Subcutaneous abdominal adipose tissue (tissue), 5 donors: Measurements from ENCODE around the gene BACE2.
"Not testable (repeated sequence)": the region's sequence is repeated elsewhere in the genome, so short reads cannot be mapped to it uniquely, and the experiment has no call there.

ENCODE experiments used
- H3K27ac ChIP-seq: one replicate; pipeline ENCODE4 v1.7.0; 2013; ENCODE audit warnings: low read depth, mild to moderate bottlenecking, inconsistent platforms, low read length, moderate library complexity
- H3K27me3 ChIP-seq, 5 donors: one replicate each; pipeline ENCODE4 v1.7.0; 2013; ENCODE audit warnings: low read length in 5 of 5, inconsistent platforms in 1 of 5; ENCODE audit not compliant: control insufficient read depth in 5 of 5, insufficient read depth in 4 of 5
- H3K36me3 ChIP-seq, 5 donors: one replicate each; pipeline ENCODE4 v1.7.0; 2013; ENCODE audit warnings: low read length in 5 of 5; ENCODE audit not compliant: control insufficient read depth in 5 of 5, insufficient read depth in 5 of 5
- H3K4me1 ChIP-seq, 5 donors: one replicate each; pipeline ENCODE4 v1.7.0; 2013; ENCODE audit warnings: low read length in 5 of 5, mild to moderate bottlenecking in 3 of 5, moderate library complexity in 1 of 5; ENCODE audit not compliant: control insufficient read depth in 5 of 5, insufficient read depth in 5 of 5
- H3K4me3 ChIP-seq, 5 donors: one replicate each; pipeline ENCODE4 v1.7.0; 2013; ENCODE audit warnings: low read length in 5 of 5, low read depth in 1 of 5
- H3K9ac ChIP-seq, 5 donors: one replicate each; pipeline ENCODE4 v1.7.0; 2013; ENCODE audit warnings: low read length in 5 of 5, mild to moderate bottlenecking in 4 of 5, moderate library complexity in 3 of 5
- H3K9me3 ChIP-seq, 5 donors: one replicate each; pipeline ENCODE4 v1.7.0; 2013; ENCODE audit warnings: low read length in 5 of 5; ENCODE audit not compliant: control insufficient read depth in 5 of 5
- donor health status: healthy.
- donor health status: healthy.
- donor health status: healthy.
- donor health status: healthy.
- donor health status: healthy.

Gene BACE2

DNA sequence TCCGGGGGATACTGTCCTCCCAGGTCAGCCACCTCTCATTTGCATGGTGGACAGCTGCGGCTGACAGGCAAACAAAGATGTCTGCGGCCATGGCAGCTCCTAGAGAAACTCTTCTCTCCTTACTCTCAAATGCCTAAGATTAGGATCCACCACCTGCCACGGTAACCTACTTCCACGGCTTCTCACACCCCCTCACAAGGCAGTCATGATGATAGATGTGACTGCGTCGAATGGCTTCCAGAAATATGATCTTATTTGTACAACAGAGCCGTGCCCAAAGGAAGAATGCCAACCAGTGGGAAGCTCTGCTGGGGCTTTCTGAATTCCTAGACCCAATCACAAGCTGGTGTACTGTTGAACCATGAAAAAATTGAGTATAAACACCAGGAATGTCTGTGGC lies 73.4 kb downstream of the BACE2 start:
- Histone ChIP-seq H3K4me3 (no peak overlapping the region), H3K36me3 (peaks cover 0 to 35% (median 26%) of the 10 kb centered on the region in 5 donors), H3K9ac (no peak overlapping the region), H3K4me1 (no peaks in the 10 kb centered on the region), H3K27ac (no peak overlapping the region), H3K27me3 (no peaks in the 10 kb centered on the region), H3K9me3 (no peaks in the 10 kb centered on the region)

DNA sequence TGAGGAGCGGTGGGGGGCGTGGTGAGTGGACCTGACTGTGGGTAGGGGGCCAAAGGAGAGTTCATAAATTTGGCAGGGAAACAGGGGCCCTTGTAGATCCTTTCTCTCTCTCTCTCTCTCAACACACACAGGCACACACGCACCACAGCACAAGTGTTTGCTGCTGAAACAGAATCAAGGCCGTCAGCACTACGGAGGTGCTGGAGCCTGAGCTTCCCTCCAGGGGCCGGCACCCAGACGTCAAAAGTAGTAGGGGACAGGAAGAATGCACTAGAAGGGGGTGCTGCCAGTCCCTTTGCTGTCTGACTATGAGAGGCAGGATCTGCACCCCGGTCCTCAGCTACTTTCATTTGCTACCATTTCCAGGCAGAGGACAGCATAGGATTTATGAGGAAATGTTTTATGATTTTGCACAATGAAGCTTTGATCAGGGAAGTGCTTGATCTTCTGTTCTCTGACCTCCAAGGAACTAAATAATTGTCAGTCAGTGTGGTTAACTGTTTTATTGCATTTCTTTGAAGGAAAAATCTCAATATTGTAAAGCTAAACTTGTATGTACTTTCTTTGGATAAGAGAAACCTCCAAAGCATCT lies 74.4 kb downstream of the BACE2 start:
- H3K27me3 ChIP-seq = no peaks in the 10 kb centered on the region
- H3K4me3 ChIP-seq = no peak overlapping the region
- no peaks in the 10 kb centered on the region for H3K9me3 ChIP-seq
- no peak overlapping the region for H3K27ac ChIP-seq
- H3K4me1 ChIP-seq = peaks cover 0 to 4% (median 0%) of the 10 kb centered on the region in 5 donors
- no peak overlapping the region for H3K9ac ChIP-seq
- H3K36me3 ChIP-seq = peaks cover 0 to 38% (median 34%) of the 10 kb centered on the region in 5 donors

DNA sequence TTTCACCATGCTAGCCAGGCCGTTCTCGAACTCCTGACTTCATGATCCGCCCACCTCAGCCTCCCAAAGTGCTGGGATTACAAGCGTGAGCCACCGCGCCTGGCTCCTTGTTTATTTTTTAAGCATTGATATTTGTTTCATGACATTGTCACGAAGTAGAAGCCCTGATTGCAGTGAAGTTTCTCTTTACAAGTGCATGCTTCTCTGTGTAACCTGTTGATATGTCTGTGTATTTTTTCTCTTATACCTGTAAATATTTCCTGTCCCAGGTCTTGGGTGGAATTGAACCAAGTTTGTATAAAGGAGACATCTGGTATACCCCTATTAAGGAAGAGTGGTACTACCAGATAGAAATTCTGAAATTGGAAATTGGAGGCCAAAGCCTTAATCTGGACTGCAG lies 75.1 kb downstream of the BACE2 start:
- Histone ChIP-seq H3K9ac (no peak overlapping the region), H3K36me3 (peaks cover 0 to 37% (median 32%) of the 10 kb centered on the region in 5 donors), H3K4me3 (no peak overlapping the region), H3K4me1 (peaks cover 0 to 4% (median 0%) of the 10 kb centered on the region in 5 donors), H3K27me3 (no peaks in the 10 kb centered on the region), H3K9me3 (no peaks in the 10 kb centered on the region), H3K27ac (no peak overlapping the region)

DNA sequence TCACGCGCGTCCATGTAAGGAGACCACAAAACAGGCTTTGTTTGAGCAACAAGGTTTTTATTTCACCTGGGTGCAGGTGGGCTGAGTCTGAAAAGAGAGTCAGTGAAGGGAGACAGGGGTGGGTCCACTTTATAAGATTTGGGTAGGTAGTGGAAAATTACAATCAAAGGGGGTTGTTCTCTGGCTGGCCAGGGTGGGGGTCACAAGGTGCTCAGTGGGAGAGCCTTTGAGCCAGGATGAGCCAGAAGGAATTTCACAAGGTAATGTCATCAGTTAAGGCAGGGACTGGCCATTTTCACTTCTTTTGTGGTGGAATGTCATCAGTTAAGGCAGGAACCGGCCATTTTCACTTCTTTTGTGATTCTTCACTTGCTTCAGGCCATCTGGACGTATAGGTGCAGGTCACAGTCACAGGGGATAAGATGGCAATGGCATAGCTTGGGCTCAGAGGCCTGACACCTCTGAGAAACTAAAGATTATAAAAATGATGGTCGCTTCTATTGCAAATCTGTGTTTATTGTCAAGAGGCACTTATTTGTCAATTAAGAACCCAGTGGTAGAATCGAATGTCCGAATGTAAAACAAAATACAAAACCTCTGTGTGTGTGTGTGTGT lies 76.4 kb downstream of the BACE2 start:
- H3K27me3 ChIP-seq = not testable (repeated sequence)

DNA sequence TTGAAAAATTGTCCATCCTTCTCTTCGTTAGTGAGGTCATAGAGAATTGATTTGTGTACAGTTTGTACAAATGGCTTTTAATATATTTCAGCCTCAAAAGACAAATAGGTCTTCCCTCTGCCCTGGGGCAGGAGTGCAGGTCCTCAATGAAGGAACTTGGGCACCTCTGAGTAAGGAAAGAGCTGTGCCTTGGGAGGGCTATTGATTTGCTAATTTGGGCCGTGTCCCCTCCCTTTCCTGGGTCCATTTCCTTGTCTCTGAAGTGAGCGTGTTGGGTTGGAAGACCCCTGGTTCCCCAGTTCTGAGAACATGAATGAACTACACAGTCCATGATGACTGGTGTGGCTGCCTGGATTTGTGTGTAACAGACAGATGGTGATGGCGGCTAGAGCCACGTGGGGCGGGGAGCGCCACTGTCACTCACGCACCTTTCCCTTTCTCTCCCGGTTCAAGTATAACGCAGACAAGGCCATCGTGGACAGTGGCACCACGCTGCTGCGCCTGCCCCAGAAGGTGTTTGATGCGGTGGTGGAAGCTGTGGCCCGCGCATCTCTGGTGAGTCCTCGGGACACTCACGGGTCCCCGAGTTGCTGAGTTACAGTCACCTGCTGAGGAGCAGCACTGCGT lies 77.7 kb downstream of the BACE2 start:
- H3K4me1 ChIP-seq = peaks cover 0 to 15% (median 0%) of the 10 kb centered on the region in 5 donors
- no peak overlapping the region for H3K9ac ChIP-seq
- no peak overlapping the region for H3K4me3 ChIP-seq
- H3K27ac ChIP-seq = no peak overlapping the region
- H3K27me3 ChIP-seq = no peaks in the 10 kb centered on the region
- H3K36me3 ChIP-seq = peaks cover 0 to 48% (median 27%) of the 10 kb centered on the region in 5 donors
- no peaks in the 10 kb centered on the region for H3K9me3 ChIP-seq

More for the DNA sequence above, 76.4 kb downstream of the BACE2 start:
- H3K4me1 ChIP-seq, H3K27ac ChIP-seq, H3K9me3 ChIP-seq, H3K4me3 ChIP-seq, H3K9ac ChIP-seq: not testable (repeated sequence)
- peaks cover 0 to 46% (median 32%) of the 10 kb centered on the region in 5 donors for H3K36me3 ChIP-seq

DNA sequence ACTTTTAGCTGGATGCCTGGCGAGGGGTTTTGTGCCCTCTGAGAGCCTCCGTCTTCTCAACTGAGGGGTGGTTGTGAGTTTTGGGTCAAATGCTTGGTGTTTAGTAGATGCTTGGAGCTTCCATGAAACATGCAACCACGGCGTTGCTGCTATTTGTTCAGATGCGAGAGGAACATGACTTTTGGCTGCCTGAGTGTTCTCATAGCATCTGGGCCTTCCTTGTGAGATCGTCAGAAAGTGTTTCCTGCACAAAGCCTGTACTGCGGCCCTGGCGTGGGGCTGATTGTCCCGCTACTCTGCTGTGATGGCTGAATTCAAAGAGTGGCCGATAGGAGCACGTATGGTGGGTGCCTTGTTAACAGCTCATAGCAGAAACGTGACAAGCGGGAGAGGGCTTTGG lies 78.8 kb downstream of the BACE2 start:
- H3K27ac ChIP-seq = no peak overlapping the region
- no peaks in the 10 kb centered on the region for H3K27me3 ChIP-seq
- H3K4me3 ChIP-seq = no peak overlapping the region
- peaks cover 0 to 46% (median 27%) of the 10 kb centered on the region in 5 donors for H3K36me3 ChIP-seq
- H3K9ac ChIP-seq = no peak overlapping the region
- no peaks in the 10 kb centered on the region for H3K9me3 ChIP-seq
- peaks cover 0 to 19% (median 1%) of the 10 kb centered on the region in 5 donors for H3K4me1 ChIP-seq

DNA sequence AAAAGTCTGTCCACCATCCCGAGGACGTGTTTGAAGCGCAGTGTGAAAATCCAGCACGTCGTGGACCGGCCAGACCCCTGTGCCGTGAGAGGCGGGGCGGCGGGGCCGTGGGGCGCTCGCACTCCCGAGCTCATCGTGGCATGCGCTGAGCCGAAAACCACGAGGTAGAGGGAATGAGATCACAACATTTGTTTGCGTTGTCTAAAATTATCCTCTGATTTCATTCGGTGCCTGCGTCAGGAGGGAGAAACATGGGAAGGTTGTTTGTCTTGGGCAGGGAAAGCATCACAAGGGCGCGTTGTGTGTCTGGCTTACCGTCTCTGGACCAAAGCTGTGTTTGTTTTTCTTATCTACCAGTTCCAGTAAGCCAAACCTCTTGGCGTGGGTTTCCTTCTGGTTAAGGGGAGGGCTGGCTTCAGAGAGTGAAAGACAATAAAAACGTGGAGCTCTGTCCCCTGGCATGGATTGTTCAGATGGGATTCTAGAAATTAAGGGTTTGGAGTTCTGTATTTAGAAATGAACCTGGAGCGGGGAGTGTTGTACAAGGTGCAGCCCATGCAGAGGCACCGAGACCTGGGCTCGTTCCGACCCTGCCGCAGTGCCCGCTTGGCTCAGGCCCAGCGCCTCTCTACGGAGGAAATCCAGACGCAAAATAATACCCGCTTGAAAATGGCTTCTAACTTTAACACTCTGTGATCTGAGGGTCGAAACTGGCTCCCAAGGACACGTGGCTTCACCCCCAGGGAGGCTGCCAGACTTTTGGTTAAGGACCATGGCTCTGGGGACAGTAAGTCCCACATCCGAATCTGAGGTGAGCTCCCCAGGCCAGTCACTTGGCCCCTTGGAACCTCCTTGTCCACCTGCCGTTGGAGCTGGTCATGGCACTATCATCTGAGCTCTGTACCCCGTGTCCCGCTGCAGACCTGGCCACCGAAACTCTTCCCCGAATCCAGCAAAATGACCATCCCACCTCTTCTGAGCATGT lies 79.9 kb downstream of the BACE2 start:
- Histone ChIP-seq H3K27me3 (no peaks in the 10 kb centered on the region), H3K4me3 (no peak overlapping the region), H3K36me3 (peaks cover 0 to 52% (median 34%) of the 10 kb centered on the region in 5 donors), H3K4me1 (peaks cover 0 to 19% (median 1%) of the 10 kb centered on the region in 5 donors), H3K9me3 (no peaks in the 10 kb centered on the region), H3K9ac (no peak overlapping the region), H3K27ac (peak overlapping the region; percentile 10)

DNA sequence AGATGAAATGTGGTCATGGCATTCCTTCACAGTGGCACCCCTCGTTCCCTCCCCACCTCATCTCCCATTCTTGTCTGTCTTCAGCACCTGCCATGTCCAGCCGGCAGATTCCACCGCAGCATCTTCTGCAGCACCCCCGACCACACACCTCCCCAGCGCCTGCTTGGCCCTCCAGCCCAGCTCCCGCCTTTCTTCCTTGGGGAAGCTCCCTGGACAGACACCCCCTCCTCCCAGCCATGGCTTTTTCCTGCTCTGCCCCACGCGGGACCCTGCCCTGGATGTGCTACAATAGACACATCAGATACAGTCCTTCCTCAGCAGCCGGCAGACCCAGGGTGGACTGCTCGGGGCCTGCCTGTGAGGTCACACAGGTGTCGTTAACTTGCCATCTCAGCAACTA lies 81.5 kb downstream of the BACE2 start:
- H3K9me3 ChIP-seq = peaks cover 0 to 11% (median 9%) of the 10 kb centered on the region in 5 donors
- no peak overlapping the region for H3K4me3 ChIP-seq
- peaks cover 0 to 63% (median 44%) of the 10 kb centered on the region in 5 donors for H3K36me3 ChIP-seq
- no peaks in the 10 kb centered on the region for H3K27me3 ChIP-seq
- H3K27ac ChIP-seq = peak overlapping the region; percentile 41
- H3K9ac ChIP-seq = no peak overlapping the region
- H3K4me1 ChIP-seq = peaks cover 0 to 19% (median 1%) of the 10 kb centered on the region in 5 donors

DNA sequence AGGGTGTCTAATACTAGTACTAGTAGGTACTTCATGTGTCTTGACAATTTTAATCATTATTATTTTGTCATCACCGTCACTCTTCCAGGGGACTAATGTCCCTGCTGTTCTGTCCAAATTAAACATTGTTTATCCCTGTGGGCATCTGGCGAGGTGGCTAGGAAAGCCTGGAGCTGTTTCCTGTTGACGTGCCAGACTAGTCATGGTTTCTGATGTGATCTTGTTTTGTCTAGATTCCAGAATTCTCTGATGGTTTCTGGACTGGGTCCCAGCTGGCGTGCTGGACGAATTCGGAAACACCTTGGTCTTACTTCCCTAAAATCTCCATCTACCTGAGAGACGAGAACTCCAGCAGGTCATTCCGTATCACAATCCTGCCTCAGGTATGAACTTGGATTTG lies 82.6 kb downstream of the BACE2 start:
- Histone ChIP-seq H3K27ac (peak overlapping the region; percentile 41), H3K9ac (no peak overlapping the region), H3K9me3 (peaks cover 0 to 12% (median 10%) of the 10 kb centered on the region in 5 donors), H3K4me3 (no peak overlapping the region), H3K4me1 (peaks cover 0 to 19% (median 1%) of the 10 kb centered on the region in 5 donors), H3K36me3 (peaks cover 0 to 63% (median 51%) of the 10 kb centered on the region in 5 donors), H3K27me3 (no peaks in the 10 kb centered on the region)
